ENCODE data around the gene ADPRHL1. TPM values are rescaled to one million over a fixed set of nuclear protein-coding genes. Genes with fewer than 3 reads are reported as not detected.

ADPRHL1 gene
- total RNA-seq, 4 donors from 2014 or later, result 0.72 to 2.7 (median 1.7) TPM

DNA sequence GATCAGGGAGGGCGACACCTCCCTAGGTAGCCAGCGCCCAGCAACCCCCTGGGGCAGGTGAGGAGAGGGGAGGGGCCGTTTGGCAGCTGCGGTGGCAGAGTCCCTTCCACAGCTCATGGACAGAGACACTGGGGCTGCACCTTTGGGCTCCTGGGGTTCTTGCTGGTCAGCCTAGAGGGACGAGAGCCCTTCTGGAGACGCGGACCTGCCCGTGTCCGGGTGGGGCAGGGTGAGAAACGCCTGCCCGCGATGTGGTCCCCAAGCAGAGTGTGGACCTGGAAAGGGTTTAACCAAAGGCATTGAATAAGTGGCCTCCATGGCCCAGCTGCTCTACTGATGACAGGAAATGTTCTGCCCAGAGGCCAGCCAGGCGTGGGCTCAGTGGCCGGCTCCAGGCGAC lies 38.3 kb downstream of the ADPRHL1 start:
- ATAC-seq (ENCODE audit: low FRiP score) (no peak), DNase-seq (ENCODE audit: low spot score) (no peak)
- TF ChIP-seq, protein P1, sequence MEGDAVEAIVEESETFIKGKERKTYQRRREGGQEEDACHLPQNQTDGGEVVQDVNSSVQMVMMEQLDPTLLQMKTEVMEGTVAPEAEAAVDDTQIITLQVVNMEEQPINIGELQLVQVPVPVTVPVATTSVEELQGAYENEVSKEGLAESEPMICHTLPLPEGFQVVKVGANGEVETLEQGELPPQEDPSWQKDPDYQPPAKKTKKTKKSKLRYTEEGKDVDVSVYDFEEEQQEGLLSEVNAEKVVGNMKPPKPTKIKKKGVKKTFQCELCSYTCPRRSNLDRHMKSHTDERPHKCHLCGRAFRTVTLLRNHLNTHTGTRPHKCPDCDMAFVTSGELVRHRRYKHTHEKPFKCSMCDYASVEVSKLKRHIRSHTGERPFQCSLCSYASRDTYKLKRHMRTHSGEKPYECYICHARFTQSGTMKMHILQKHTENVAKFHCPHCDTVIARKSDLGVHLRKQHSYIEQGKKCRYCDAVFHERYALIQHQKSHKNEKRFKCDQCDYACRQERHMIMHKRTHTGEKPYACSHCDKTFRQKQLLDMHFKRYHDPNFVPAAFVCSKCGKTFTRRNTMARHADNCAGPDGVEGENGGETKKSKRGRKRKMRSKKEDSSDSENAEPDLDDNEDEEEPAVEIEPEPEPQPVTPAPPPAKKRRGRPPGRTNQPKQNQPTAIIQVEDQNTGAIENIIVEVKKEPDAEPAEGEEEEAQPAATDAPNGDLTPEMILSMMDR (IDR thresholded peaks at IDR 0.05), result no peak

DNA sequence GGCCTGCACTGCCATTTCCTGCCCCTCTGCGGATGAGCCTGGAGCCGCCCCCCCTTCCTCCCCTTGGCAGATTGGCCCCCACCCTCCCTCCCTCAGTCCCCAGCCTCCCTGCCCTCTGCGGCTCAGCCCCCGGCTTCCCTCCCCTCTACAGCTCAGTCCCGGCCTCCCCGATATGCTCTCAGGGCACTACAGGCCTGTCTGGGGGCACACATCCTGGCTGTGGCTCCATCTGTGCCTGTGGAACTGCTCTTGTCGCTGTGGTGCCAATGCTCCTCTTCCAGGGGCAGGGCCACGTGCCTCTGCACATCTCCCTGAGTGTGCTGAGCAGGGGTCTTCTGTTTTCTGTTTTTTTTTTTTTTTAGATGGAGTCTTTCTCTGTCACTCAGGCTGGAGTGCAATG lies 39.0 kb downstream of the ADPRHL1 start:
- ATAC-seq (ENCODE audit: low FRiP score), result no peak

DNA sequence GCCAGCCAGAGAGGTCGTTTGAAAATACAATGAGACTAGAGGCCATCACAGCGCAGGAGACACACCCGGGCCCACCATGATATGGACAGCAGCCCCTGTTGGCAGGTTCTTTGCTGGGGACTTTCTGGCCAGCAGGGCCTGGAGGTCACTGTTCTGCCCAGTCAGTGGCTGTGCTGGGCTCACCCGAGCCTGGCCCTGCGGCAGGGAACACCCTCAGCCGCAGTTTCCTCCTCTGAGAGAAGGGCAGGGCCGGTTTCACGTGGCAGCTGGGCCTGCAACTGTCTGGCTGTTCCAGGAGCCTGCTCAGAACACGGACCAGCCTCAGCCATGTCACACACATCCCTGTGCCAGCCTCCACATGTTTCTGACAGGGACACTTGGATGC lies 39.4 kb downstream of the ADPRHL1 start:
- ATAC-seq (ENCODE audit: low FRiP score), result no peak
- TF ChIP-seq, protein P1 (IDR thresholded peaks at IDR 0.05), result no peak
- no peak for DNase-seq (ENCODE audit: low spot score)

More for the DNA sequence above, 39.0 kb downstream of the ADPRHL1 start:
- TF ChIP-seq, protein P1 (IDR thresholded peaks at IDR 0.05), result no peak
- no peak for DNase-seq (ENCODE audit: low spot score)

DNA sequence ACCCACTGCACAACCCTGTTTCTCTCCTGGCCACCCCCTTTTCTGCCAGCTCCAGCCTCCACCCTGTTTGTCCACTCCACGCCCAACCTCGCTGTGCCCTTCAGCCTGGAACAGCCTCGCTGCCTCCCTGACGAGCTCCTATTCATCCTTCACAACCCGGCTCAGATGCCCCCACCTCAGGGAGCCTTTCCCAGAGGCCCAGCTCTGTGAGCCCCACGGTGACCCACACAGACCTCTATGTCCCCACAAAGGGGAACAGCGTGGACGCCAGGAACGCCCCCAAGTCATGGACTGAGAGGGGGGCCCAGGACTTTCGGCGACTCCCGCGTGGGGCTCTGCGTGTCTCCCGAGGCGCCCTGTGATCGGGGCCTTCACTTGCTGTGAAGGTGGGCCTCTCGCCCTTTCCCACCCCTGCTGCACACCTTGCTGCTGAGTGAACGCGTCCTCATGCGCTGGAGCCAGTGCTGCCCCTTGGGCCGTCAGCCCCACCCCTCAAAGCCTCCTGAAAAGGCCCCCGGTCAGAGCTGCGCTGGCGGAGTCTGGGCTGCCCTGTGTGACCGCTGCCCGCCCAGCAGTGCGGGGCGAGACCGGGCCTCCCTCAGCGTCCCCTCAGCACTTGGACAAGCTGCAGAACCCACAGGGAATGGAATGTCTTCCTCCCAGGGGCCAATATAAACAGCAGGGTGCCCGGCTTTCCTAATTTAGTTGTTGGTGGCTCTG lies 40.0 kb downstream of the ADPRHL1 start:
- ATAC-seq (ENCODE audit: low FRiP score) (no peak), DNase-seq (ENCODE audit: low spot score) (no peak)
- TF ChIP-seq, protein P1 (IDR thresholded peaks at IDR 0.05), result no peak

DNA sequence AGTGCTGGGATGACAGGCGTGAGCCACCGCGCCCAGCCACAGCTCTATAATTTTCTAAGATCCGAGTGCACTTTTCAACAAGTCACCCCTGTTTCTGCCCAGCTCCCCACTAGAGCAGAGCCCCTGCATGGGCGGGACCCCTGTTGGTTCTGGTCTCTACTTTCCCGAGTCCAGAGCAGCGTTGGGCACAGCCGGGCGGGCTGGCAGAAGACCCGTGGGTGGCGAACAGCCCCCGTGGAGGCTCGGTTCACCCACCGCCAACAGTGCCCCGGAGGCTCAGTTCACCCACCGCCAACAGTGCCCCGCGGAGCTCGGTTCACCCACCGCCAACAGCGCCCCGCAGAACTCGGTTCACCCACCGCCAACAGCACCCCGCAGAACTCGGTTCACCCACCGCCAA lies 40.8 kb downstream of the ADPRHL1 start:
- TF ChIP-seq, protein P1 (IDR thresholded peaks at IDR 0.05), result no peak
- ATAC-seq (ENCODE audit: low FRiP score), result no peak
- DNase-seq (ENCODE audit: low spot score), result no peak

DNA sequence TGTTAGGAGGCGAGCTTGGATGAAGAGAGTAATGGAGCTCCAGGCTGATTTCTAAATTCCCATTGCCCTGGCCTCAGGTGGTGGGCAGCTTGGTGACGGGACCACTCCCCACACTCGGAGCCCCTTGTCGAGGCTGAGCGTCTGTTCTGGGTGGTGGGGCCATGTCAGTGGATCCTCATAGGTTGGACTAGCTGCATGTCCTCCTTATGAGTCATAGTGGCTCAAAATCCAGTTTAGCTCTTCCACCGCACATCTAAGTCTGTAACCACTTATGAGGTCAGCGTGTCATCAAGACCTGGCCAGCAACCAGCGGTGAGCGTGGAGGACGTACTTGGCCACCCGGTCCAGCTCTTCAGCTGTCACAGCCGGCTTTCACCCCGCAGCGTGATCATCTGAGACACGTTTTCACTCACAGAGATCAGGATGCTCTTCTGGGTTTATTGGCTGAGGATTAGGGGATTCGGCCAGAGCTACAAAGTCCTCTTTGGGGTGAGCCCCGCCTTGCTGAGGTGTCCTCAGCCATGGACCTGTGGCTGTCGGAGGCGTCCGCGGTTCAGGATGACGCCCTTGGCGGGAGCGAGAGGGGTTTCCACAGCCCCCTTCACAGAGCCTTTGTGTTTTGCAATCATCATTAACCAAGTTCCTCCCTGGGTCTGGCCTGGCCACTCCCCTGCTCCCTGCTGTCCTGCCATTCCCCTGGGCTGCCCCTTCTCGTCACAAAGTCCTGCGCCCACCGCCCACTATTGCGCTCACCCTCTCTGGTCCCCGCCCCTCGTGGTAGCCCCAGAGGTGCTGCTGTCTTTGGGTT lies 41.9 kb downstream of the ADPRHL1 start:
- no peak for ATAC-seq (ENCODE audit: low FRiP score)
- no peak for DNase-seq (ENCODE audit: low spot score)
- TF ChIP-seq, protein P1 (IDR thresholded peaks at IDR 0.05), result no peak
